Chondrocyte (in vitro differentiated cells): ENCODE measurements around the gene ZBTB40. TPM values are rescaled to one million over a fixed set of nuclear protein-coding genes. Genes with fewer than 3 reads are reported as not detected.

Experiments used
- DNase-seq: peaks from one replicate; pipeline ENCODE4 v3.0.0; 2021; ENCODE audit warnings: mixed read lengths, low spot score
- H3K27ac Mint-ChIP-seq: one replicate; pipeline ENCODE4 v1.8.0; 2021; ENCODE audit warnings: mild to moderate bottlenecking, moderate library complexity, mixed read lengths; ENCODE audit not compliant: unreplicated experiment
- H3K27me3 Mint-ChIP-seq: 2 replicates; pipeline ENCODE4 v1.8.0; 2021; ENCODE audit warnings: low read depth, mixed read lengths
- H3K36me3 Mint-ChIP-seq: 2 replicates; pipeline ENCODE4 v1.8.0; 2021; ENCODE audit warnings: low read depth, mixed read lengths
- H3K4me1 Mint-ChIP-seq: 2 replicates; pipeline ENCODE4 v1.8.0; 2021; ENCODE audit warnings: low read depth, mild to moderate bottlenecking, mixed read lengths
- H3K4me3 Mint-ChIP-seq: one replicate; pipeline ENCODE4 v1.8.0; 2021; ENCODE audit warnings: mild to moderate bottlenecking, moderate library complexity, mixed read lengths; ENCODE audit not compliant: unreplicated experiment
- H3K9me3 Mint-ChIP-seq: 2 replicates; pipeline ENCODE4 v1.8.0; 2021; ENCODE audit warnings: low read depth, mixed read lengths
- CTCF ChIP-seq: fragments of 200-600 bp; sonication (generic); IDR thresholded peaks from 2 replicates; pipeline ENCODE4 v1.5.0; 2021; ENCODE audit warnings: antibody characterized with exemption, mild to moderate bottlenecking, moderate library complexity
- total RNA-seq: library from RNA; stranded (reverse); gene quantifications from 3 replicates; pipeline ENCODE4 v1.2.1, GENCODE V29; 2021

ZBTB40 gene
- total RNA-seq, 1 donor from 2014 or later = 16.3 TPM

- H3K4me3 Mint-ChIP-seq = no peak overlapping the region
- no peak for DNase-seq
- H3K4me1 Mint-ChIP-seq = peaks cover 10% of the 10 kb centered on the region
- TF ChIP-seq CTCF = no peak
- peaks cover 4% of the 10 kb centered on the region for H3K36me3 Mint-ChIP-seq
- no peaks in the 10 kb centered on the region for H3K27me3 Mint-ChIP-seq
- no peak overlapping the region for H3K27ac Mint-ChIP-seq
- H3K9me3 Mint-ChIP-seq = peaks cover 19% of the 10 kb centered on the region
Measured at GRCh38 chr1:22487781-22488180, 36.1 kb downstream of the ZBTB40 start.

GRCh38 chr1:22488319-22488718, 36.7 kb downstream of the ZBTB40 start:
- DNase-seq = no peak
- H3K4me1 Mint-ChIP-seq = peaks cover 10% of the 10 kb centered on the region
- no peak for TF ChIP-seq CTCF
- H3K4me3 Mint-ChIP-seq = no peak overlapping the region
- H3K9me3 Mint-ChIP-seq = peaks cover 19% of the 10 kb centered on the region
- no peak overlapping the region for H3K27ac Mint-ChIP-seq
- H3K27me3 Mint-ChIP-seq = no peaks in the 10 kb centered on the region
- H3K36me3 Mint-ChIP-seq = peaks cover 4% of the 10 kb centered on the region

- TF ChIP-seq CTCF = peak; percentile 12
- Mint-ChIP-seq H3K4me3 (no peak overlapping the region), H3K36me3 (peaks cover 5% of the 10 kb centered on the region), H3K27me3 (no peaks in the 10 kb centered on the region), H3K9me3 (peaks cover 15% of the 10 kb centered on the region), H3K27ac (no peak overlapping the region), H3K4me1 (peaks cover 10% of the 10 kb centered on the region)
- no peak for DNase-seq
Measured at GRCh38 chr1:22489278-22489677, 37.6 kb downstream of the ZBTB40 start.

GRCh38 chr1:22489823-22490222, 38.2 kb downstream of the ZBTB40 start:
- H3K4me3 Mint-ChIP-seq = no peak overlapping the region
- TF ChIP-seq CTCF = no peak
- no peak for DNase-seq
- peaks cover 5% of the 10 kb centered on the region for H3K36me3 Mint-ChIP-seq
- peaks cover 11% of the 10 kb centered on the region for H3K4me1 Mint-ChIP-seq
- no peak overlapping the region for H3K27ac Mint-ChIP-seq
- H3K27me3 Mint-ChIP-seq = no peaks in the 10 kb centered on the region
- peaks cover 9% of the 10 kb centered on the region for H3K9me3 Mint-ChIP-seq

GRCh38 chr1:22490309-22490708, 38.7 kb downstream of the ZBTB40 start:
- H3K27me3 Mint-ChIP-seq = no peaks in the 10 kb centered on the region
- no peak for TF ChIP-seq CTCF
- H3K27ac Mint-ChIP-seq = no peak overlapping the region
- no peak overlapping the region for H3K4me3 Mint-ChIP-seq
- H3K36me3 Mint-ChIP-seq = peaks cover 5% of the 10 kb centered on the region
- DNase-seq = no peak
- H3K9me3 Mint-ChIP-seq = peaks cover 6% of the 10 kb centered on the region
- peaks cover 16% of the 10 kb centered on the region for H3K4me1 Mint-ChIP-seq
